Tibial nerve (tissue), 4 donors: Measurements from ENCODE around the gene KRTAP5-7. TPM values are rescaled to one million over a fixed set of nuclear protein-coding genes. Genes with fewer than 3 reads are reported as not detected.

ENCODE experiments used
- DNase-seq, 2 donors: peaks; one replicate each; pipeline ENCODE4 v3.0.0-alpha.2; 2019; ENCODE audit warnings: low spot score in 2 of 2
- H3K27ac ChIP-seq, 4 donors: fragments of 200-600 bp; sonication (generic) in 3 of 4; one replicate each; pipeline ENCODE4 v1.5.1; 2017 to 2019; ENCODE audit warnings: mild to moderate bottlenecking in 1 of 4
- H3K27me3 ChIP-seq, 2 donors: fragments of 200-600 bp; sonication (generic) in 1 of 2; one replicate each; pipeline versions ENCODE4 v1.5.1 to v1.6.0; 2017 to 2019
- H3K36me3 ChIP-seq, 3 donors: fragments of 200-600 bp; sonication (generic); one replicate each; pipeline ENCODE4 v1.5.1; 2018 to 2019
- H3K4me1 ChIP-seq, 4 donors: fragments of 200-600 bp; sonication (generic) in 3 of 4; one replicate each; pipeline ENCODE4 v1.5.1; 2017 to 2019
- H3K4me3 ChIP-seq, 4 donors: fragments of 200-600 bp; sonication (generic) in 3 of 4; one replicate each; pipeline ENCODE4 v1.5.1; 2017 to 2019; ENCODE audit warnings: mild to moderate bottlenecking in 1 of 4, moderate library complexity in 1 of 4
- H3K9me3 ChIP-seq, 4 donors: fragments of 200-600 bp; sonication (generic) in 3 of 4; one replicate each; pipeline ENCODE4 v1.5.1; 2017 to 2019
- EP300 ChIP-seq, 2 donors: sonication (generic); formaldehyde crosslinking; IDR thresholded peaks; one replicate each; pipeline ENCODE4 v1.6.1; 2017; ENCODE audit warnings: antibody characterized with exemption in 2 of 2, mild to moderate bottlenecking in 1 of 2
- POLR2A ChIP-seq, 2 donors: fragments of 450-650 bp; IDR thresholded peaks; one replicate each; pipeline ENCODE4 v1.6.1; 2017; ENCODE audit warnings: antibody characterized with exemption in 2 of 2, mild to moderate bottlenecking in 2 of 2, moderate library complexity in 2 of 2
- WGBS, 2 donors: methylation state at CpG; one replicate each; pipeline ENCODE4 v1.1.5; 2018; 5-methylcytosine and 5-hydroxymethylcytosine counted together
- total RNA-seq, 4 donors: library from RNA; depleted of rRNA; stranded (reverse); fragments of >200 nt; gene quantifications; one replicate each; pipeline ENCODE4 v1.1.0, GENCODE V29; 2016
- TF ChIP-seq, protein P1 (sequence below), 5 experiments: fragments of 200-600 bp in 3 of 5; fragments of 450-650 bp in 2 of 5; sonication (generic) in 3 of 5; IDR thresholded peaks; one replicate each; pipeline ENCODE4 v1.5.1; 2016 to 2019; ENCODE audit warnings: antibody characterized with exemption in 5 of 5, mild to moderate bottlenecking in 3 of 5, moderate library complexity in 2 of 5

KRTAP5-7 gene
- total RNA-seq, 4 donors from 2014 or later = 1.3 TPM; not detected in 3

DNA sequence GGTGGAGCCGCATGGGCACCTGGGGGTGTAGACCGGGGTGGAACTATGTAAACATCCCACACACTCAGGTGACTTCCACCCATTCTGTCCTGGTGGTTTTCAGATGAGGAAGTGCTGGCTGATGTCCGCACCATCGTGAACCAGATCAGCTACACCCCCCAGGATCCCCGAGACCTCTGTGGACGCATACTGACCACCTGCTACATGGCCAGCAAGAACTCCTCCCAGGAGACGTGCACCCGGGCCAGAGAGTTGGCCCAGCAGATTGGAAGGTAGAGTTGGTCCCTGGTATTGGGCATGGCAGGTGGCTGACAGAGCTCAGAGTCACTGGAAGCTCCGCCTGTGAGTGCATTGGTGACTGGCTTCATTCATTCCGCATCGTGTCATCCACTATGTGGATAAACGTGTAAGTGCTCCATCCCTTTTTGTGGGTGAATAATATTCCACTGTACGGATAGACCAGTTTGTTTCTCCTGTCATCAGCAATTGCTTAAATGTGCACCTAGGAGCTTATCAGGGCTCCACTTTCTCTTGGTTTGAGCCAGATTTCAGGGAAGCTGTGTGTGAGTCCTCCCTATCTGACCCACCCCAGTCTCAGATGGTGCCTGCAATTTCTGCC lies 44.2 kb upstream of the KRTAP5-7 start:
- H3K4me3 ChIP-seq = no peak overlapping the region
- DNase-seq = no peak
- WGBS, 2 donors = 90 to 95% methylated on average over 9 to 13 of the region's 13 CpGs
- peaks cover 4 to 99% (median 32%) of the 10 kb centered on the region in 3 donors for H3K36me3 ChIP-seq
- no peak for TF ChIP-seq POLR2A (IDR thresholded peaks at IDR 0.05)
- TF ChIP-seq, protein P1, sequence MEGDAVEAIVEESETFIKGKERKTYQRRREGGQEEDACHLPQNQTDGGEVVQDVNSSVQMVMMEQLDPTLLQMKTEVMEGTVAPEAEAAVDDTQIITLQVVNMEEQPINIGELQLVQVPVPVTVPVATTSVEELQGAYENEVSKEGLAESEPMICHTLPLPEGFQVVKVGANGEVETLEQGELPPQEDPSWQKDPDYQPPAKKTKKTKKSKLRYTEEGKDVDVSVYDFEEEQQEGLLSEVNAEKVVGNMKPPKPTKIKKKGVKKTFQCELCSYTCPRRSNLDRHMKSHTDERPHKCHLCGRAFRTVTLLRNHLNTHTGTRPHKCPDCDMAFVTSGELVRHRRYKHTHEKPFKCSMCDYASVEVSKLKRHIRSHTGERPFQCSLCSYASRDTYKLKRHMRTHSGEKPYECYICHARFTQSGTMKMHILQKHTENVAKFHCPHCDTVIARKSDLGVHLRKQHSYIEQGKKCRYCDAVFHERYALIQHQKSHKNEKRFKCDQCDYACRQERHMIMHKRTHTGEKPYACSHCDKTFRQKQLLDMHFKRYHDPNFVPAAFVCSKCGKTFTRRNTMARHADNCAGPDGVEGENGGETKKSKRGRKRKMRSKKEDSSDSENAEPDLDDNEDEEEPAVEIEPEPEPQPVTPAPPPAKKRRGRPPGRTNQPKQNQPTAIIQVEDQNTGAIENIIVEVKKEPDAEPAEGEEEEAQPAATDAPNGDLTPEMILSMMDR (IDR thresholded peaks at IDR 0.05) = no peak
- TF ChIP-seq EP300 (IDR thresholded peaks at IDR 0.05) = no peak
- no peak overlapping the region for H3K27ac ChIP-seq
- H3K9me3 ChIP-seq = no peaks in the 10 kb centered on the region
- no peaks in the 10 kb centered on the region for H3K27me3 ChIP-seq
- H3K4me1 ChIP-seq = no peaks in the 10 kb centered on the region

DNA sequence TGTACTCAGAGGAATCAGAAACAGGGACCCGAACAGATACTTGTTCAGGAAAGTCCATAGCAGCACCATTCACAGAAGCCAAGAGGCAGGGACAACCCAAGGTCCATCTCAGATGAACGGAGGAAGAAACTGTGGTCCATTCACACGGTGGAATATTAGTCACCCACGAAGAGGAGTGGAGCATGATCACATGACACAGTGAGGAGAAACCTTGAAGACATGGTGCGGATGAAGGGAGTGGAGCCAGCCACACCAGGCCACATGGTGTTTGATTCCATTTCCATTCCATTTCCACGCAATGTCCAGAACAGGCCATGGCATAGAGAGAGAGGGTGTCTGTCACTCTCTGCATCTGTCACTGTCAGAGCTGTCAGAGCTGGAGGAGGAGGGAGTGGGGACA lies 43.4 kb upstream of the KRTAP5-7 start:
- Histone ChIP-seq H3K27me3 (no peaks in the 10 kb centered on the region), H3K9me3 (no peaks in the 10 kb centered on the region), H3K27ac (no peak overlapping the region), H3K36me3 (peaks cover 4 to 99% (median 26%) of the 10 kb centered on the region in 3 donors), H3K4me1 (peaks cover 0 to 4% (median 0%) of the 10 kb centered on the region in 4 donors), H3K4me3 (no peak overlapping the region)
- DNase-seq = no peak
- 89 to 95% methylated on average over 6 of the region's 6 CpGs for whole genome bisulfite sequencing, 2 donors
- TF ChIP-seq POLR2A (IDR thresholded peaks at IDR 0.05) (no peak), EP300 (IDR thresholded peaks at IDR 0.05) (no peak)
- TF ChIP-seq, protein P1 (IDR thresholded peaks at IDR 0.05) = no peak

DNA sequence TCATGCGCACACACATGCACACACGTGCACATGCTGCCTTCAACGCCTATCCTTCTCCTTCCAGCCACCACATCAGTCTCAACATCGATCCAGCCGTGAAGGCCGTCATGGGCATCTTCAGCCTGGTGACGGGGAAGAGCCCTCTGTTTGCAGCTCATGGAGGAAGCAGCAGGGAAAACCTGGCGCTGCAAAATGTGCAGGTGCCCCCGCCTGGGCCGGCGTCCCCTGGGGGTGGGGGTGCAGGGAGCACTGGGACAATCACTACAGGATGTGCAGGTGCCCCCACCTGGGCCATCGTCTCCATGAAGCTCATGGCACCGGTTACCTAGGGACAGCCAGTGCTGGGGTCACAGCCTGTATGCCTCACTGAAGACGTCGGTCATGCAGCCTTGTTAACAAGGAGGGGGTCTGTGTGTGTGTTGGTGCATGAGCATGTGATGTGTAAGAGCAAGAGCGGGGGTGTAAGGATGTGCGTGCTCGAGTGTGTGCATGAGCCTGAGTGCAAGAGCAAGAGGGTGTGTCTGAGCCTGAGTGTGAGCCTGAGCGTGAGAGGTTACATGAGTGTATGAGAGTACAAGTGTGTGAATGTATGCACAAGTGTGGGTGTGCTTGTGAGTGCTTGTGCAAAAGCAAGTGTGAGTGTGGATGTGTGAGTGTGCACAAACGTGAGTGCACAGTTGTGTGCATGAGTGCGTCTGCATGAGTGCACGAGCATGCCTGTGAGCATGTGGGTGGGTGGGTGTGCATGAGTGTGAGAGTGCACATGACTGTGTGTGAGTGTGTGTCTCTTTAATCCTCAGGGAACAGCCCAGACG lies 42.6 kb upstream of the KRTAP5-7 start:
- TF ChIP-seq POLR2A (IDR thresholded peaks at IDR 0.05) (no peak), EP300 (IDR thresholded peaks at IDR 0.05) (no peak)
- TF ChIP-seq, protein P1 (IDR thresholded peaks at IDR 0.05) = no peak
- no peaks in the 10 kb centered on the region for H3K27me3 ChIP-seq
- peaks cover 4 to 99% (median 24%) of the 10 kb centered on the region in 3 donors for H3K36me3 ChIP-seq
- peaks cover 0 to 7% (median 0%) of the 10 kb centered on the region in 4 donors for H3K4me1 ChIP-seq
- DNase-seq = no peak
- H3K4me3 ChIP-seq = no peak overlapping the region
- no peak overlapping the region for H3K27ac ChIP-seq
- no peaks in the 10 kb centered on the region for H3K9me3 ChIP-seq
- WGBS, 2 donors = 88 to 90% methylated on average over 21 to 23 of the region's 23 CpGs

DNA sequence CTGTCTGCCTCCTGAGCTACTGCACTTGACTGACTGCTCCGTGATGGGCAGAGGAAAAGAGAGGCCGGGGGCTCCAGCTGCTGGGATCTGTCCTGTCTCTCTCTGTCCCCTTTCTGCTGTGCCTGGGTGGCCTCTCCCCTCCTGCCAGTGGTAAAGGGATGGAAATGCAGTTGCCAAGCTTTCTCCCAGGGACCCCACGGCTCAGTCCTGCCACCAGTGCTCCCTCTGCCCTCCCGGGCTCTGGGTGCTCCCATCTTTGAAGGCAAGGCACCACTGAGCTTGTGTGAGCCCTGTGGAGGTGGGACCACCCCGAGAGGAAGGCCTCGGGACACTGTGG lies 42.0 kb upstream of the KRTAP5-7 start:
- no peak for DNase-seq
- Histone ChIP-seq H3K4me1 (peaks cover 0 to 7% (median 0%) of the 10 kb centered on the region in 4 donors), H3K36me3 (peaks cover 4 to 99% (median 24%) of the 10 kb centered on the region in 3 donors), H3K9me3 (no peaks in the 10 kb centered on the region), H3K27ac (no peak overlapping the region), H3K4me3 (no peak overlapping the region), H3K27me3 (no peaks in the 10 kb centered on the region)
- TF ChIP-seq POLR2A (IDR thresholded peaks at IDR 0.05) (no peak), EP300 (IDR thresholded peaks at IDR 0.05) (no peak)
- TF ChIP-seq, protein P1 (IDR thresholded peaks at IDR 0.05) = no peak
- 84% methylated on average over 6 of the region's 6 CpGs for WGBS, 2 donors

DNA sequence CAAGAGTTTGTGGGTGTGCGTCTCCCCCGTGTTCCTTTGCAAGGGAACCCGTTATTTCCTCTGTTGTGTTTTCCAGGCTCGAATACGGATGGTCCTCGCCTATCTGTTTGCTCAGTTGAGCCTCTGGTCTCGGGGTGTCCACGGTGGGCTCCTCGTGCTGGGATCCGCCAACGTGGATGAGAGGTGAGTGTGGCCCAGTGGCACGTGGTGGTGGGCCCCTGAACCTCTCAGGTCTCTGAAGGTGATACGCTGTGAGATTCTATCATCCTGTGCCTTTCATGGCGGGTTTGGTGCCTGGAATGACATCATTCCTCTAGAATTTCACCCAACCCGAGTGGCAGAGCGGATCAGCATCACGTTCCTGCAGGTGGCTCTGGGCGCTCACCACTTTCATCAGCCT lies 41.6 kb upstream of the KRTAP5-7 start:
- Histone ChIP-seq H3K27ac (no peak overlapping the region), H3K36me3 (peaks cover 4 to 99% (median 24%) of the 10 kb centered on the region in 3 donors), H3K9me3 (no peaks in the 10 kb centered on the region), H3K27me3 (no peaks in the 10 kb centered on the region), H3K4me1 (peaks cover 0 to 7% (median 0%) of the 10 kb centered on the region in 4 donors), H3K4me3 (no peak overlapping the region)
- WGBS, 2 donors = 92 to 95% methylated on average over 18 of the region's 18 CpGs
- no peak for DNase-seq
- TF ChIP-seq POLR2A (IDR thresholded peaks at IDR 0.05) (no peak), EP300 (IDR thresholded peaks at IDR 0.05) (no peak)
- TF ChIP-seq, protein P1 (IDR thresholded peaks at IDR 0.05) = no peak
